Astrocyte of the cerebellum (primary cell): ENCODE data around the gene PTK6.

Experiments
- DNase-seq: peaks from one replicate; pipeline ENCODE4 v3.0.0-alpha.2; 2011; ENCODE audit warnings: low read depth
- H3K4me3 ChIP-seq: 2 replicates; pipeline ENCODE4 v1.5.1; 2011; ENCODE audit warnings: mild to moderate bottlenecking, low read depth, low read length, moderate library complexity
- CTCF ChIP-seq: IDR thresholded peaks from 2 replicates; pipeline ENCODE4 v1.5.1; 2012; ENCODE audit warnings: low read length, low read depth, moderate library complexity, mild to moderate bottlenecking; ENCODE audit errors: missing control alignments
- in situ Hi-C: cut with HindIII; loops from 2 replicates; pipeline ENCODE4 v1.10.0; 2017; ENCODE audit warnings: low sequenced_read_pairs

The PTK6 gene

GRCh38 chr20:63552481-63553249 is 15.5 kb upstream of the PTK6 start:
- in situ Hi-C loops, result no loop called here
- no peak overlapping the region for H3K4me3 ChIP-seq
- DNase-seq, result no peak
- TF ChIP-seq CTCF, result no peak

GRCh38 chr20:63551068-63551467 is 13.9 kb upstream of the PTK6 start:
- no peak overlapping the region for H3K4me3 ChIP-seq
- TF ChIP-seq CTCF, result no peak
- DNase-seq, result no peak
- in situ Hi-C loops, result no loop called here

GRCh38 chr20:63549679-63550282 is 12.6 kb upstream of the PTK6 start:
- H3K4me3 ChIP-seq, result no peak overlapping the region
- TF ChIP-seq CTCF, result no peak
- in situ Hi-C loops, result no loop called here
- DNase-seq, result no peak

- in situ Hi-C loops, result no loop called here
- no peak for TF ChIP-seq CTCF
- DNase-seq, result no peak
- H3K4me3 ChIP-seq, result no peak overlapping the region
These were observed 11.8 kb upstream of the PTK6 start for GRCh38 chr20:63549019-63549418.

- TF ChIP-seq CTCF, result no peak
- in situ Hi-C loops, result no loop called here
- DNase-seq, result no peak
- no peak overlapping the region for H3K4me3 ChIP-seq
These were observed 11.4 kb upstream of the PTK6 start for GRCh38 chr20:63548542-63548941.

GRCh38 chr20:63547725-63548480 is 10.7 kb upstream of the PTK6 start, which contains the start of gene SRMS:
Gene SRMS, minus strand, starts transcription at chr20:63547749. Its CDS starts 286 bp downstream, at chr20:63547463.
- DNase-seq, result no peak
- no peak within 1 kb of the TSS for H3K4me3 ChIP-seq
- in situ Hi-C loops, result no loop called here
- TF ChIP-seq CTCF, result no peak
